DMS53 (cell line): ENCODE data around the gene TM9SF4.
A peak's percentile ranks its signal among the peaks of the same experiment; 100 is the strongest.

Experiments
- DNase-seq: peaks from one replicate; lab custom pipeline; 2025; lab: John Stamatoyannopoulos, UW

Gene TM9SF4

DNA sequence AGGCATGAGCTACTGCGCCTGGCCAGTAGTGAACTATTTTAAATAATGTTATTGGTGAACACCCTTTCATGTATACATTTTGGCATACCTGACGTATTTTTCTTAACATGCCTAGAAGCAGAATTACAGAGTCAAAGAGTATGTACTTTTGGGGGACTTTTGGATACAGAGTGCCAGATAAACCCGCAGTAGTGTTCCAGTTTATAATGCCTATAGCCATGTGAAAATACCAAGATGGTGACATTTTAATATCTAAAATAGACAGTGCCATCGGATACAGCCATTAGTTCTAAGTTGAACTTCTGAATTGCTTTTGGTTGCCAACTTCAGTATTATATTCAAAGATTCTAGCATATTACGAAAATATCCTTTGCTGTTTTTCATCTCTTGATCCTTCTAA lies 20.3 kb downstream of the TM9SF4 start:
- DNase-seq = no peak

- DNase-seq = no peak
Measured at GRCh38 chr20:32130352-32130751, 20.8 kb downstream of the TM9SF4 start.

- DNase-seq = no peak
Measured at GRCh38 chr20:32130965-32131364, 21.5 kb downstream of the TM9SF4 start.

- no peak for DNase-seq
Measured at GRCh38 chr20:32132911-32133549, 23.5 kb downstream of the TM9SF4 start.

GRCh38 chr20:32134026-32134425 lies 24.5 kb downstream of the TM9SF4 start:
- DNase-seq = no peak

- no peak for DNase-seq
Measured at GRCh38 chr20:32135983-32136515, 26.5 kb downstream of the TM9SF4 start.

DNA sequence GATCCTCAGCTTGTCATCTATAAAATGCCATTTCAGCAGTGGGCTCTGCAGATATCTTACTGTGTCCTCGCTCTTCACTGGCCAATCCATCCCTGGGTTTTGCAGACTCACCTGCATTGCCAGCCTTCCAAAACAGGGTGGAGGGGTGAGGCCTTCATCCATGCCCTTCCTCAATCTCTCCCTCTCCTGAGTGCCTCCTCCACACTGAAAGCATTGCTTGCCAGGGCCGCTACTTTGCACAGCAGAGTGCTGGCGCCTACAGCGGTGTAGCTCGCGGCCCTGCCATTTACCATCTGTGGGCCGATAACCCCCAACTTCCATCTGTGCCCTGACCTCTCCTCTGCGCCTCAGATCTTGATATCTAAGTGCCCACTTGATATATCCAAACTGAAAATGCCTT lies 29.4 kb downstream of the TM9SF4 start:
- no peak for DNase-seq

- peak; percentile 28 for DNase-seq
Measured at GRCh38 chr20:32139947-32140346, 30.4 kb downstream of the TM9SF4 start.

DNA sequence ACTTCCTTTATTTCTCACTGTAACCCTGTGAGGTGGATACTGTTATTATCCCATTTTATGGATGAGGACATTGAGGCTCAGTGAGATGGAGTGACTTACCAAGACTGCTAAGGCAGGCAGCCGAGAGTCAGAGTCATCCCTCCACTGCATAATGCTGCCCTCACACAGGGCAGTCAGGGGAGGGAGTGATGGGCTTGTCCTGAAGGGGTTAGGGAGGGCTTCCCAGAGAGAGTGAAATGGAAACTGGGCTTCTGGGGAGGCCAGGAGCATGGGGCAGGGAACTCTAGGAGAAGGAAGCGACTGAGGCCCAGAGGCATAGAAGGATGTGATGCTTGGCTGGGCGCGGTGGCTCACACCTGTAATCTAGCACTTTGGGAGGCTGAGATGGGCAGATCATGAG lies 31.1 kb downstream of the TM9SF4 start:
- no peak for DNase-seq

DNA sequence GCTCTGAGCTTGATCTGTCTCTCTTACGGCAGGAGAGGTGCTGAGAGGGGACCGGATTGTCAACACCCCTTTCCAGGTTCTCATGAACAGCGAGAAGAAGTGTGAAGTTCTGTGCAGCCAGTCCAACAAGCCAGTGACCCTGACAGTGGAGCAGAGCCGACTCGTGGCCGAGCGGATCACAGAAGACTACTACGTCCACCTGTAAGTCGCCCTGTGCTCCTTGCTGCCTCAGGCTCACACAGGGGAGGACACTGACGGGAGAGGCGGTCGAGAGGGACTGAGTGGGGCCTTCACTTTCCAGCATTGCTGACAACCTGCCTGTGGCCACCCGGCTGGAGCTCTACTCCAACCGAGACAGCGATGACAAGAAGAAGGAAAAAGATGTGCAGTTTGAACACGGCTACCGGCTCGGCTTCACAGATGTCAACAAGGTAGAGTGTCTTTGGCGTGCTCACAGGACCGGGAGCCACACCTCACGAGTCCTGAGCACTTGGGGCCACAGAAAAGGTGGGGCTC lies 32.0 kb downstream of the TM9SF4 start:
- no peak for DNase-seq

GRCh38 chr20:32142088-32142487 lies 32.6 kb downstream of the TM9SF4 start:
- no peak for DNase-seq

DNA sequence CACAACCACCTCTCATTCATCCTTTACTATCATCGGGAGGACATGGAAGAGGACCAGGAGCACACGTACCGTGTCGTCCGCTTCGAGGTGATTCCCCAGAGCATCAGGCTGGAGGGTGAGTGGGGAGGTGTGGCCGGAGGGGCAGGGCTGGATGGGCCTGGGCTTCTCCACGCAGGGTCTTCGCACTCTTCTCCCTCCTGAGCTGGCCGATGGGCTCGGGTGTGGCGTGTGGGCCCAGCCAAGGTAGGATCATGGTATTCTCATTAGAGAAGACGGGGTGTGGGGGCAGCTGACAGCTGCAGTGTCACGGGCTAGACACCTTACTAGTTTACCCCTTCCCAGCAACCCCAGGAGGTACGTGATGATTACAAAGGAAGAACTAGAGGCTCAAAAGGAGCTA lies 33.5 kb downstream of the TM9SF4 start:
- no peak for DNase-seq

DNA sequence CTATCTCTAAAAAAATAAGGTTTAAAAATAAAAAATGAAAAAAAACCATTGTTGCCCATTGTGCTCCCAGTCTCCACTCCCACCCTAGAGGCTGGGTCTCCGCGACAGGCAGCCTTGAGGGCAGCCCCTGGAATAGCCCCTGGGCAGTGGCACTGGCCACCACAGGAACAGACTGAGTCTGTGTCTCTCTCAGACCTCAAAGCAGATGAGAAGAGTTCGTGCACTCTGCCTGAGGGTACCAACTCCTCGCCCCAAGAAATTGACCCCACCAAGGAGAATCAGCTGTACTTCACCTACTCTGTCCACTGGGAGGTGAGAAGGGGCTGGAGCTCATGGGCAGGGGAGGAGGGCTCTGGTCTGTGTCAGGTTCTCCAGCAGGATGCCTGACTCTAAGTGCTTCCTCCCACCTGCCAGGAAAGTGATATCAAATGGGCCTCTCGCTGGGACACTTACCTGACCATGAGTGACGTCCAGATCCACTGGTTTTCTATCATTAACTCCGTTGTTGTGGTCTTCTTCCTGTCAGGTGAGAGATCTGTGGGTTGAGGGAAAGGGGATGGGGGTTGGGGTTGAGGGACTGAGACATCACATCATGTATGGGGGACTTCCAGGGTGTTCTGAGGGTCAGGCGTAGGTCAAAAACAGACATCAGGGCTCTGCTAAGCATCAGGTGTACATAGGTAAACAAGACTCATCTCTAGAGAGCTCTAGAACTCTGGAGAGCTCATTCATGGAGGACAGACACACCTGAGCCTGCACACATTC lies 35.6 kb downstream of the TM9SF4 start:
- peak; percentile 97 for DNase-seq

- no peak for DNase-seq
Measured at GRCh38 chr20:32149566-32150170, 40.2 kb downstream of the TM9SF4 start.

DNA sequence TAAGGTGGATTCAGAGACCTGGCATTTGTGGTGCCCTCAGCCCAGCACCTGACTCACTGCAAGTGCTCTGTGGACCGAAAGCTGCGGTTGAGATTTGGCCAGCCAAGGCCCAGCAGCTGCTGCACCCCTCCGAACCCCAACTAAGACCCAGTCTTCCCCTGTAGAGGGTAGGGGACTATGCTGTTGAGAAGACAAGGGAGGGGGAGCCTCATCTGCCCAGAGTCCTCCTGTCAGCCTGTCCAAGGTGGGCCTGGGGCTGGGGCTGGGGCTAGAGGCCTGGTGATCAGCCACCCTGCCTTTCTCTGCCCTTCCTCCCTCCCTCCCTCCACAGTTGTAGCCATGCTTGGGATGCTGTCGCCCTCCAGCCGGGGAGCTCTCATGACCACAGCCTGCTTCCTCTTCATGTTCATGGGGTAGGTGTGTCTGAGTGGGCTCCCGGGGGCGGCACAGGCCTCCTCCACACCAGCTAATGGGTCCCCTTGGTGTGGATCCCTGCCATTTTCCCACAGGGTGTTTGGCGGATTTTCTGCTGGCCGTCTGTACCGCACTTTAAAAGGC lies 40.9 kb downstream of the TM9SF4 start:
- DNase-seq = no peak

DNA sequence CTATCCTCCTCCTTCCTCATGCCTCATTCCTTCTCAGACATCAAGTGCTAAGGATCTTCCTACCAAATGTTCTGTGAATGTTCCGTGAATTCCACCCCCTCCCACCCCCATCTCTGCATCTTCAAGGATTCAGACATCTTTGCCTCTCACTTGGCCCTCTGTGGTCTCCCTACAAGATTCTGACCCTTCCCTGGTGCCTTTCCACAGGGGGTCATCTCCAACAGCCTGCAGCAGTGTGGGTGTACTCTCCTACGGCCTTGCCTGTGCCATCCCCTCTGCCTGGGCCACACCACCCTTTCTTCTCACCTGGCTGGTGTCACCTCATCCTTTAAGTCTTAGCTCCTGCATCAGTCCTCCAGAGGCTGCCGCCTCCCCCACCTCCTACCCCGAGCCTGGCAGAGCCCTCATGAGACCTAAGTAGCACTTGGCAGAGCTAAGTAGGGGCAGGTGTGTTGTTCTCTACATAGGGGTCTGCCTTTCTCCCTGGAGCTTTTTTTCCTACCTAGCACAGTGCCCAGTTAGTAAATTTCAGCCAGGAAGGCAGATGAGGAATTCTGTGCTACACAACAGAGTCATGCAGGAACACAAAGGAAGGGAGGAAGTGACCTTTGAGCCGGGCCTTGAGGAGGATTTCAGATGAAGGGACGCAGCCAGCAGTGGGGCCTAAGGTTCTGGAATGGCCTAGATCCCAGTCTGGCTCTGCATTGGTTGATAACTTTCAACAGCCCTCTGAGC lies 43.1 kb downstream of the TM9SF4 start:
- DNase-seq = peak; percentile 52

- no peak for DNase-seq
Measured at GRCh38 chr20:32153156-32153665, 43.7 kb downstream of the TM9SF4 start.

DNA sequence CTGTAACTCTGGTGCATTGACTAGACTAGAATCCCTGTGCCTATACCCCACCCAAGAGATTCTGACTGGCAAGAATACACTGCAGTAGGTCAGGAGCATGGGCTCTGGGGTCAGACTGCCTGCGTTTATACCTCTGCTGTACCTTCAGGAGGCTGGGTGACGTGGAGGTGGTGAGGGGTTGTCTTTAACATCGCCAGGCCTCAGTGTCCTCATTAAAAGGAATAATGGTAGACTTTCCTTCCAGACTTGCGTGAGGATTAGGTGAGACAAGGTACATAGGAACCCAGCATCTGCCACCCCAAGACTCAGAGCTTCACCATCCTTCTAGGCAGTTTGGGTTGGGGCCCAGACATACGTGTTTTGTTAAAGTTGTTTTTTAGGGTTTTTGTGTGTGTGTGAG lies 44.3 kb downstream of the TM9SF4 start:
- DNase-seq = no peak

GRCh38 chr20:32155017-32155981 lies 45.8 kb downstream of the TM9SF4 start:
- peak; percentile 68 for DNase-seq

GRCh38 chr20:32157611-32158010 lies 48.1 kb downstream of the TM9SF4 start:
- no peak for DNase-seq
